Erythroblast (primary cell): ENCODE data around the gene METTL26.

Source experiments
- DNase-seq, 2 experiments: peaks; one replicate each; lab custom pipeline; 2025; lab: John Stamatoyannopoulos, UW
- GATA1 ChIP-seq: IDR thresholded peaks from 2 replicates; pipeline ENCODE4 v1.6.1; 2011; ENCODE audit warnings: low read depth, mild to moderate bottlenecking, control low read depth, low read length, moderate library complexity
- POLR2A ChIP-seq: IDR thresholded peaks from 2 replicates; pipeline ENCODE4 v1.6.1; 2011; ENCODE audit warnings: mild to moderate bottlenecking, low read length

Gene METTL26

DNA sequence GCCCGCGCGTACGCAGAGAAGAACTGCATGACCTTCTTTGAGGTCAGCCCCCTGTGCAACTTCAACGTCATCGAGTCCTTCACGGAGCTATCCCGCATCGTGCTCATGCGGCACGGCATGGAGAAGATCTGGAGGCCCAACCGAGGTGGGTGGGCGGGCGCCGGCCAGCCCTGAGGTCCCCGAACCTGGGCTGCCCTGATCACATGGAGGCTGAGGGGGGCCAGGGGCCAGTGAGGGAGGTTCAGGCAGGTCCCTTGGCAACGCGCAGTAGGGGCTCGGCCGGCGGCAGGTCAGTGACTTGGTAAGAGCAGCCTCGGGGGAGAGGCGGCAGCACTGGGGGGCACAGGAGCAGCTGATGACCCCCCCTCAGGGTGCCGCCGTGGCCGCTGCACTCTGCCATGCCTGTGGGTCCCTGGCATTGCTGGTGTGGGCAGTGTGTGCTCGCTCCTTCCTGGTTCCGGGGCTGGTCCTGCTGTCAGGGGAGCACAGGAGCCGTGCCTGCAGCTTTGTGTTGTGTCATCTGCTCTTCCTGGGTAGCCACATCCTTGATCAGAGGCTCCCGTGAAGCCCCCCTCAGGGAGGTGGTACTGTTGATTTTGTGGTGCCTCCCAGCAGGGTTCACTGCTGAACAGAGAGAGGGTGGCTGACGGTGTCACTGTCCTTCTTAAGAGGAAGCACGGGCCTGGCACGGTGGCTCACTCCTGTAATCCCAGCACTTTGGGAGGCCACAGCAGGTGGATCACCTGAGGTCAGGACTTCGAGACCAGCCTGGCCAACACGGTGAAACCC lies 9.9 kb downstream of the METTL26 start:
- TF ChIP-seq GATA1, result no peak
- TF ChIP-seq POLR2A, result no peak
- no peak for DNase-seq

DNA sequence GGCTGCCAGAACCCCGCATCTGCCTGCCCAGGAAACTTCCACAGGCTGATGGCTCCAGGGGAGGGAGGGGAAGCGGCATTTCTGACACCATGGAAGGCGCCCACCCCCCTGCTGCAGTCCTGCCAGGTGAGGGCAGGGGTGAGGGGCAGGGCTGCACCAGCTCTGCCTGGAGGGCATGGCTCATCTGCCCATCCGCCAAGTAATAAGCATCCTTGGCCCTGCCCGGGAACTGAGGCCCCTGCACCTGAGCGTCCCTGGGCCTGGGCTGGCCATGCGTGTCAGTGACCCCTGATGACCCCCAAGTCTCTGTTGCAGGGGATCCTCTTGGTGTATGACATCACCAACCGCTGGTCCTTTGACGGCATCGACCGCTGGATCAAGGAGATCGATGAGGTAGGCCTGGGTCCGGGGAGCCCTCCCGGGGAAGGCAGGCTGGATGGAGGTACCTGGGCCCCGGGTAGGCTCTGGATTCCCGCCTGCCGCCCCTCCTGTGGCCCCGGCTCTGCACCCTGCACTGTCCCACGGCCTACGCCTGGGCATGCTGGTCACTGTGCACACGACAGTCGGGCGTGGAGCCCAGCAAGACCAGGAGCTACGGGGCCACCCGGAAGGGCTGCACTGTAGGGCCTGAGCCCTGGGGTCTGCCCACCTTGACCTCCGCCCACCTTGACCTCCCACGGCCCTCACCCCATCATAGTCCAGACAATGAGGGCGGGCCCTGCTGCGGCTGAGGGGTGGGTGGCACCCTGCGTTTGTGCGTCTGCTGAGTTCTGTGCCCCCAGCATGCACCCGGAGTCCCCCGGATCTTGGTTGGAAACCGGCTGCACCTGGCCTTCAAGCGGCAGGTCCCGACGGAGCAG lies 10.8 kb downstream of the METTL26 start:
- no peak for TF ChIP-seq GATA1
- TF ChIP-seq POLR2A, result no peak
- no peak for DNase-seq

DNA sequence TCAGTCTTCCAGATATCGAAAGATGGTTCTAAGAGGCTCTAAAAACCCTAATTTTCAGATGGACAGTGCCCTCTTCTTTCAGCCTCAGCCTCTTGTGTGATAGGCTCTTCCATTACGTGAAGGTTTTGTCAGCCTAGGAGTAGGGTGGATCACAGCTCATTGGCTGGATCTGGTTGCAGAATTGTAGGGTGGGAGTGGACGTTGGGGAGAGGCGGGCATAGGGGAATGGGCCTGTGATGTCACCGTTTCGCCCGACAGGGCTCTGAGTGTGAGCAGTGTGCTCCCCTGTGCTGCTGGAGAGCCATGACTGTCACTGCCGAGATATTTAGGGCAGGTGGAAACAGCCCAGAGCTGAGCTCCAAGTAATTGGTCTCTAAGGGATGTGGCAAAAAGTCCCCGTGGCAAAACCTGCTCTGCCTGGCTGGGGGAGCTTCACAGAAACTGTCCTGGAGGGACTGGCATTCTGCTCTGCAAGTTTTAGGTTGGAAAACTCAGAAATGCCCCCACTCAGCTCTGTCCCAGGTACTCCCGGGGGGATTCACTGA lies 11.5 kb downstream of the METTL26 start:
- DNase-seq, result no peak
- TF ChIP-seq GATA1 (no peak), POLR2A (no peak)

DNA sequence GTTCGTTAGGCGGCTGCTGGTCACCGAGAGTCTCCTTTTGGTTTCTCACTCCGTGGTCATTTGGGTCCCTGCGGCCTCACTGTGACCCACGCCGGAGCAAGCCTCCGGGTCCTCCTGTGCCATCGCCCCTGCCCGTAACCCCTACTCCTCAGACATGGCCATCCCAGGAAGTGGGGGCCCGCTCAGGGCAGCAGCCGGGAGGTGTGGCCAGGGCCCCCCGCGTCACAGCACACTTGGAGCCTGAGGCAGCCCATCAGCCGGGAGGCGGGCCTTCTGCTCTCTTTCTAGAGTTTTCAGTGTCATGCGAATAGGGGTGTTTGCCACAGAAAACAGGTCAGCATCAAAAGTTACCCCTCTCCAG lies 13.2 kb downstream of the METTL26 start:
- DNase-seq, result no peak
- TF ChIP-seq POLR2A, result no peak
- no peak for TF ChIP-seq GATA1

DNA sequence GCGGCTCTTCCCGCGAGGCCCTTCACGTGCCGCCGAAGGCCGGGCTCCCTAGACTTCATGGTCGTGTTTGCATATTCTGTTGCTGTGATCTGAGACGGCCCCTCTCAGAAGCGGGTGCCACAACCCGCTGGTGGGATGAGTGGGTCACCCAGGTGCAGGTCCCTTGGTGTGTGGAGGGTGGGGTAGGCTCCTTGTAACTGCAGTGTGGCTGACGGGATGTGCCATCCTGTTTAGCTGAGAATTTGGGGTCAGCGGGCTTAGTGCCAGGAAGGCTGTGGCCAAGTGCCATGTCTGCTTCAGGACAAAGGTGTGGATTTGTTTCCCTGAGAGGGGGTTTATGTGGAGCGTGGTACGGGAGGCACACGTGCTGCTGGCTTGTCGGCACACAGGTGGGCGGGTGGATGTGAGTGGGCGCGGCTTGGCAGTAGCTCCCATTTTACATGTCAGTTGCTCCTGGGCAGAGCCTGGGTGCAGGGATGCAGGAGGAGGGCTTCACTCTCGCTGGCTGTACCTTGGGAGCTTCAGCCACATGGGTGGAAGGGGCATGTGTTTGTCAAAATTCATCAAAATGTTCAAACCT lies 14.5 kb downstream of the METTL26 start:
- DNase-seq, result no peak
- TF ChIP-seq GATA1 (no peak), POLR2A (no peak)

DNA sequence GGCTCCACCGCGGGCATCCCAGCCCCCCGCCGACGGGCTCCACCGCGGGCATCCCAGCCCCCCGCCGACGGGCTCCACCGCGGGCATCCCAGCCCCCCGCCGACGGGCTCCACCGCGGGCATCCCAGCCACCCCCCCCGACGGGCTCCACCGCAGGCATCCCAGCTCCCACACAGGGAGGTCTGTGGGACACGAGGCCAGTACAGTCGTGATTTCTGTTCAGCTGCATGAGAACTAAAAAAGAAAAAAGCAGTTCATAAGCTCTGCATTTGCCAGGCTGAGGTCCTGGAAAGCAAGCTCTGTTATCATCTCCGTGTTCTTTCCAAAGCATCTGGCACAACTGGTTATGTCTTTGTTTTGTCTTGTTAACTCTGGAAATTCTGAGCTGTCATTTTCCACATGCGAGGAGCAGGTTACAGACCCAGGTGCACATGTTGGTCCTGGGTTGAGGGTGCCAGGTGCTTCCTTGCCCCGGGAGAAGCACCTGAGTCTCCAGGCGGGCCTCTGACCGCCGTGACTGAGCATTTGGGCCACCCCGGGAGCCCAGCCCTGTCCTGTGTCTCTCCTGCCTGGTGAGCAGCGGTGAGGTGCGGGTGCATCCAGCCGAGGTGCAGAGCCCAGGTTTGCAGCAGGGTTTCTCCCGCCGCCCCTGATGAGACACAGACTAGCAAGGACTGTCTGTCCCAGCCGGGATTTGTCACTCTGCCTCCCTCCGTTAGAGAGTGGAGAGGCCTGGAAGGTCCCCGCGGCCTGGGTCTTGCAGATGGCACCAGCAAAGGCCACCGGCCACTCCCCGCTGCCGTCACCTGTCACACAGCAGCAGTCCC lies 15.2 kb downstream of the METTL26 start:
- no peak for TF ChIP-seq POLR2A
- DNase-seq, result no peak

DNA sequence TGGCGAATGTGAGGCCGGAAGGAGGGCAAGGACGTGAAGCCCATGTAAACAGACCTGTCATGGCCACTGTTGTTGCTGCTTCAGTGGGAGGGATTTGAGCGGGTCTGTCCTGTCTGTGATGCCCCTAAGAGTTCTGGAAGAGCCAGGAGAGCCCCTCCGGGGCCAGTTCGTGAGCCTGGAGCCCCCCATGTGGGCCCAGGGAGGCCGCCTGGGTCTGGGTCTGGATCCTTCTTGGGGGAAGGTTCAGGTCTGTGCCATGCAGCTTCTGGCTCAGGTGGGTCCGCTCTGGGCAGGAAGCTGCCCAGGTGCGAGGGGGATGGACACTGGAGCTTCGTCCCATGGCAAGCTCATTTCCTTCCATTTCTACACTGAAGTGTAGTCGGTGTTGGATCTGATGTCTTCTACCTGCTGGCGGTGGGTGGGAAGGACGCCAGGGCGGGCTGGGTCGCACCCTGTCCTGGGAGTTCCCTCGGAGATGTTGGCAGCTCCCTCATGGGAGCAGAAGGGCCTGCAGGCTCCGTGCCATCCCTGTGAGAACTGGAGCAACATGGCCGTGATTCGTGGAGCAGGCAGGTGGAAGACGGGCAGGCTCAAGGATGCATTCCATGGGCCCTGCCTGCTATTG lies 16.5 kb downstream of the METTL26 start:
- TF ChIP-seq GATA1 (no peak), POLR2A (no peak)
- no peak for DNase-seq

DNA sequence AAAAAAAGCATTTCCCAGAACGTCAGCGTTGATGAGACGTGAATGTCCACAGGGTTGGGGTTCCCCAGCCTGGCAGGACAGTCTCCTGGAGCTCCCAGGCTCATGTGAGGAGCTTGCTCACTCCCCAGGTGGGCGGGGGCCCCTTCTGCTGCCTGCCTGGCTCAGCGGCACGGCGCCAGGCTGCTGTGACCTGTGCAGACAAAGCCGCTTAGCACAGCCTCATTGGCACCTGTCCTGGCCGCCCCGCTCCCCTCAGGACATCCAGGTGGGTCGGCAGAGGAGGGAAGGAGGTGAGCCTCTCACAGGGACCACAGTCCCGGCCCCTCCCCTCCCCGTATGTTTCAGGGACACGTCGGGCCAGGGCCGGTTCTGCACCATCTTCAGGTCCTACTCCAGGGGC lies 18.2 kb downstream of the METTL26 start:
- no peak for DNase-seq
- TF ChIP-seq GATA1 (no peak), POLR2A (no peak)

DNA sequence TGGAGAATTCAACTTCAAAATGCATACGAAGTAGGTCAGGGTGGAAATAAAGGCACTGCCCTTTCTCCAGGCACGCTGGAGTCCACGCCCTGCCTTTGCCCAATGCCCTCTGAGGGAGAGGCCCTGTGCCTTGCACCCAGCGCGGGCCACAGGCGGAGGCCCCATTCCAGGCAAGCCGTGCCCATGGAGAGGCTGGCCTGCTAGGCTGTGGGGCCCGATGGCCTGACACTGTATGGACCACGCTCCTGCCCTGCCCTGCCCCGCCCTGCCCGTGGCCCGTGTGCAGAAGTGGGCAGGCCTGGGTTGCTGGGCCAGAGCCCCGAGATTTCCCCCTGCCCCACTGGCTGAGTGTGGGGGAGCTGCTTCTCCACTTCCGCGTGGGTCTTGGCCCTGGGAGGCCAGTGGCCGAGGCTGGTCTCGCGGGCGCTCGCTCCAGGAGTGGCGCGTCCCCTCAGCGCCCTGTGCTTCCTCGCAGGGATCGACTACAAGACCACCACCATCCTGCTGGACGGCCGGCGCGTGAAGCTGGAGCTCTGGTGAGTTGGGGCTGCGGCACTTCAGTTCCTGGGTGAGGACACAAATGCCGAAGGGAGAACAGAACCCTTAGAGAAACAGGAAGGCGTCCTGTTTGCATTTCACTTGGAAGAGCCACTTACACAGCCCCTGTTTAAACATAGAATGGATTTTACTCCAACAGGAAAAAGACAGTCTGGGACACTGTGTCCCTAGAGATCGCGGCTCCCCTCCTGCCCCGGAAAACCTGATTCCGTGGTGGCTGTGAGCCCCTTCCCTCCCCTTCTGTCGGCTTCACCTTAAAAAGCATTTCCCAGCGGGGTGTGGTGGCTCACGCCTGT lies 19.1 kb downstream of the METTL26 start:
- TF ChIP-seq GATA1, result no peak
- no peak for TF ChIP-seq POLR2A
- DNase-seq, result no peak

DNA sequence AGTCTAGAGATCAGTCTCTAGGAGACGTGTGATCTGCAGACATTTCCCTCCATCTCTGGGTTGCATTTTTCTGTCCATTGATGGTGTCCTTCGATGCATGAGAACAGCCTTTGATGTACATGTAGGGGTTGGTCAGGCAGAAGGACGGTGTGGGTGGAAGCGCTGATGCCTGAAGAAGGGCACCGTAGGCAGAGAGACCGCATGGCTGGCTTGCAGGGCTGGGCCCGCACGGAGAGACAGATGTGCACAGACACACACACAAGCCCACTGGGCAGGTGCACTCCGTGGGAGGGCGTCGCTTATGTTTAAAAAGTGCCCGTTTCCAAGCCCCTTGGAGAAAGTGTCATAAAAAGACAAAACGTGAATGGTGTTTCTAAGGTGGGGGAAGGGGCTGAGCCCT lies 21.0 kb downstream of the METTL26 start:
- DNase-seq, result no peak
- TF ChIP-seq POLR2A (no peak), GATA1 (no peak)

DNA sequence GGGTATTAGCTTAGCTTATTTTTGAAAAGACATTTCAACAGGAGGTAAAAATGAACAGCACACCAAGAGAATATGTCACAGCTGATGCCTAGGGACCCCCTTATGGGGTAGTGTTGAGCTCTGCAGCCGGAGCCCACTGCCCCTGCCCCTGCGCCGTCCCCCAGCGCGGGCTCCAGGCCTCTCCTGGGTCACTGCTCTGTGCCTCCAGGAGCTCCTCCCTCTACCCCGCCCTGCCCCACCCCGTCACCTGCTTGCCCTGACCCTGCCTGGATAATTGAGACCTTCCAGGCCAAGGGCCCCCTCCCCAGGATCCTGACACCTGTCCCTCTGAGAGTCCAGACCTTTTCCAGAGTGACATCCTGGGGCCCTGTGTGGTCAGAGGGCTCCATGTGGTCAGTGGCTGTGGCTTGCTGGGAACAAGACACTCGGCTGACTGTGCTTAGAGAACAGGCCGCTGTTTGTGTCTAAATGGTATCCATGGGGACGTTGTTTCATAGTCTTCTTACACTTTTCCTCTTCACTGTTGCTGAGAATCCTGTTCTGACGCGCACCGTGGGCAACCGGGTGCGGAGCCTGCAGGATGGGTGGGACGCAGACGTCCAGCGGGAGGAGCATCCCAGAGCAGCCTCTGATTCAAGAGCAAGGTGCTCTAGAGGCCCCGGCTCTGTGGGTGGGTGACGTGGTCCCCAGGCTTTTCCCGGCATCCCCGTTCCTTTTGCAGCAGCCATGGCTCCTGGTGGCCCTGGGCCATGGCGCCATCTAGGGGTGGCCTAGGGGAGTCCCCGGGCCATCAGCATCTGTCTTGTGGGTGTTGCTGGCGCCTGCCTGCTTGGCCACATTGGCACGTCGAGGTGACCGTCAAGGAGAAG lies 25.4 kb downstream of the METTL26 start:
- peak; percentile 50 to 65 for DNase-seq
- no peak for TF ChIP-seq POLR2A
- no peak for TF ChIP-seq GATA1

DNA sequence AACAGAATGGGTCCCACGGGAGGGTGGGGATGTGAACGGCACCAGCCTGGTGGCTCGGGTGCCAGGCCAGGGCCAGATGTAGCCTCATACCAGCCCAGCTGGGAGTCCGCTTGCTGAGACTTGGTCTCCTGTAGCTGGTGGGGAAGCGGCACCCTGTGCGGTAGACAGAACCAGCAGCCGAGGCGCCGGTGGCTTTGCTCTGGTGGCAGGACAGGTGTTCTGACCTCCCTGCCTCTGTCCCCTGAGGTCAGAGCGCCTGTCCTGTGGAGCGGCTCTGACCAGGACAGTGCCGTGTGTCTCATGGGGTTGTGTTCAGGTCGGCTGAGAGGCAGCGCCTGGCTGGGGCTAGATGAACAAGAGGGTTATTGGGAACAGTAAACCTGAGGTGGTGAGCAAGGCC lies 26.1 kb downstream of the METTL26 start:
- no peak for TF ChIP-seq POLR2A
- no peak for TF ChIP-seq GATA1
- no peak for DNase-seq
